Stimulated activated CD4-positive, alpha-beta T cell treated with anti-CD3 and anti-CD28 coated beads, Interleukin-12 subunit alpha, Interleukin-12 subunit beta, amount 100 ng/mL, for 4 hours (primary cell): ENCODE results near the gene CCZ1.
A peak's percentile ranks its signal among the peaks of the same experiment; 100 is the strongest.
"Not testable (repeated sequence)": the region's sequence is repeated elsewhere in the genome, so short reads cannot be mapped to it uniquely, and the experiment has no call there.

Experiments used
- DNase-seq: peaks from one replicate; pipeline ENCODE4 v3.0.0-alpha.2; 2020

The CCZ1 gene

DNA sequence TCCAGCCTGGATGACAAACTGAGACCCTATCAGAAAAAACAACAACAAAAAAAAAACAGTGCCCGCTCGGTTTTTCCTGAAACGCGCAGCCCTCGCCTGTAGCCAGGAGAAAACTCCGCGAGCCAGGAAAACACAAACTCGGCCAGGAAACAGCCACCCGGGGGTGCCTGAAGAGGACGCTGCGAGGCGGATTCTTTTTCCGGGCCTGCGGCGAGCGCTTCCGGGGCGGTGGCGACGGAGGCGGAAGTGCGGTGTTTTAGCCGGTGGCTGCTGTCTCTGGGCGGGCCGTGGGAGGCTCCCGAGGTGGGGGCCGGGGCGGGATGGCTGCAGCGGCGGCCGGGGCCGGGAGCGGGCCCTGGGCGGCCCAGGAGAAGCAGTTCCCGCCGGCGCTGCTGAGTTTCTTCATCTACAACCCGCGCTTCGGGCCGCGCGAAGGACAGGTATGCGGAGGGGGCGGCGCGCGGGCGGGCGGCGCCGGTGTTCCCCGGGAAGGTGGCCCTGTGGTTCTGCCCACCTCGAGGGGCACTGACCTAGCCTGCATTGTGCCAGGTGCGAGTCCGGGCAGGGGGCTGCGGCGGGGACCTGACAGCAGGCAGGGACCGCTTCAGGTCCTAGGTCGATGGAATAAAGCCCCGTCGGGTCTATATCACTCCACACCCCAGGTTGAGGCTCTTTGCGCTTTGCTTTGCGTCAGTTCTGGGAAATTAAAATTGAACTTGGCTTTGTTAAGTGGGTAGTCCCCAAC, at the start of gene CCZ1:
CCZ1 (plus strand) TSS at position 254 of the 745 bp plus-strand sequence; CDS start at position 321, 67 bp downstream.
- peak; percentile 73 for DNase-seq

DNA sequence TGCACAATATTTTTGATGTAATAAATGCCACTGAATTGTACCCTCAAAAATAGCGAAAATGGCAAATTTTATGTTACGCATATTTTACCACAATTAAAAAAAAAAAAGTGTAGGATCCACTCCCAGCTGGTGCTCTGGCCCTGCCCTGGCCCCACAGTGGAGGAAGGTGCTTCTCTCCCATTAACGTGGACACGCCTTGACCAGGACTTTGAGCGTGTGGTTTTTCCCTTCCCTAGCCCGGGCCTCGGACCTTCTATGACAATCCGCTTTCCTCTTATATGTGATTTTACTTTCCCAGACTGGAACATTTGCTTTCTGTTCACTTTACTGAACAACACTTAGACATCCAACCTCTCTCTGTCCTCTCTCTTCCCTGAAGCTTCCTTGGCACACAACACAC, 47.6 kb upstream of the CCZ1 start:
- no peak for DNase-seq

DNA sequence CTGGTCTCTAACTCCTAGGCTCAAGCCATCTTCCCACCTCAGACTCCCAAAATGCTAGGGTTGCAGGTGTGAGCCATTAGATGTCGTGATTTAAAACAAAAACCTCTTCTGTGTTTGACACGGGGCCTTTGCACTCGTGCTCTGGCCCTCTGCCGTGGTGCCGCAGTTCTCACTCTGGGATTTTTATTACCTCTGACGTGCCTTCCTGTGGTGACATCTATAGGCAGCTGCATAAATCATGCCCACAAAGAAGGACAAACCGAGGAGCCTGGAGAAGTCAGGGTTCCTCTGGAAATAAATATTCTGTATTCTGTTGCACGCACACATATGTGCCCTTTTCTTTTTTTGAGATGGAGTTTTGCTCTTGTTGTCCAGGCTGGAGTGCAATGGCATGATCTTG, 43.8 kb upstream of the CCZ1 start:
- DNase-seq, result no peak

DNA sequence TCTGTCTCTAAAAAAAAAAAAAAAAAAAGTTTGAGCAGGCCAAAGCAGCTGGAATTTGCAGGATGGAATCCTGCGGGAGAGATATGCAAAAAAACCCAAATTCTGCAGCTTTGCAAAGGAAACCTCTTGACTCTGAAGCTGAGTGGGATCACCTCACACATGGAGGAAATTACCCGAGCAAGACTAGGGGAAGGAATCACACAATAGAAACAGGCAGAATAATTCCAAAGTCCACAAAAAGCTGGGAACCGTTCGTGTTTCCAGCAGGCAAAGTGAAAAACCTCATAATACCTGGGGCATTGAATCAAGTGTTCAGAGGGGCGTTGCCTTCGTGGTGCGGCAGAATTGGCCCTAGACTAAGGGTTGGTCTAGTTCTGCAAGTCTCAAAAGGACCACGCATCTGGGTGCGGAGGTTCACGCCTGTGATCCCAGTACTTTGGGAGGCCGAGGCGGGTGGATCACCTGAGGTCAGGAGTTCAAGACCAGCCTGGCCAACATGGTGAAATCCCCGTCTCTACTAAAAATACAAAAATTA, 41.4 kb upstream of the CCZ1 start:
- DNase-seq, result not testable (repeated sequence)

DNA sequence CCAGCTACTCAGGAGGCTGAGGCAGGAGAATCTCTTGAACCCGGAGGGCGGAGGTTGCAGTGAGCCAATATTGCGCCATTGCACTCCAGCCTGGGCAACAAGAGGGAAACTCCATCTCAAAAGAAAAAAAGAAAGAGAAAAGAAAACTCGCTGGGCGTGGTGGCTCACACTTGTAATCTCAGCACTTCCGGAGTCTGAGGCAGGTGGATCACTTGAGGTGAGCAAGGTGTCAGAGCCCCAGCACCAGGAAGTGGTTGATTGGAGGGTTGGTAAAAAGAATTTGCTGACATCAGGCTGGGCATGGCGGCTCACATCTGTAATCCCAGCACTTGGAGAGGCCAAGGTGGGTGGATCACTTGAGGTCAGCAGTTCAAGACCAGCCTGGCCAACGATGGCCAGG, 40.0 kb upstream of the CCZ1 start:
- not testable (repeated sequence) for DNase-seq

DNA sequence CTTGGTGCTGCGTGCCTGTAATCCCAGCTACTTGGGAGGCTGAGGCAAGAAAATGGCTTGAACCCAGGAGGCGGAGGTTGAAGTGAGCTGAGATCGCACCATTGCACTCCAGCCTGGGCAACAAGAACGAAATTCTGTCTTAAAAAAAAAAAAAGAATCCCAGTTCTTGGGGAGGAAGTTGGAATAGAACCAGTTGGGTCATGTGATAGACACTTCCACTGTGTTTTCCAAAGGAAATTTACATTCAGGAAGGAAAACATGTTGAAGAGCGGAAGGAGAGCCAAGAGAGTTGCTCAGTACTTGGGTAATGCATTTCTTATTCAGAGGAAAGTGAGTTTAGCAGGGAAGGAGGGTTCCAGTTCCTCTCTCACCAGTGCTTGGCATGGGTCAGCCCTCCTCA, 37.3 kb upstream of the CCZ1 start:
- not testable (repeated sequence) for DNase-seq

DNA sequence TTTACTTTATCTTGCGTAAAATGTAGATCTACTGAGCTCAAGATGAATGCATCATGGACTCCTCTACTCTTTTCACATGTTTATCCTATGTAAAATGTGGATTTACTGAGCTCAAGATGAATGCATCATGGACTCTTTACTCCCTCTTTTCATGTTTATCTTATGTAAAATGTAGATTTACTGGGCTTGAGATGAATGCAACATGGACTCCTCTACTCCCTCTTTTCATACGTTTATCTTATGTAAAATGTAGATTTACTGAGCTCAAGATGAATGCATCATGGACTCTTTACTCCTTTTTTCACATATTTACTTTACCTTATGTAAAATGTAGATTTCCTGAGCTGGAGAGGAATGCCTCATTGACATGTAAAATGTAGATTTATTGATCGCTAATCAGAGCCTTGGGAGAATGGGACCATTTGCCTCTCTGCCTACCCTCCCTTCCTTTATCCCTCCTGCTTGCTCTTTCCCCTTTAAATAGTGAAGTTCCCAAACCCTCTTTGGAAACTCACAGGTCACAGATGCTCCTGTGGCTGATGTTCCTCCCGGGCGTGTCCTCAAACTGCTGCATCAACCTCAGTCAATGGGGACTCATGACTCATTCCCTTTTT, 35.7 kb upstream of the CCZ1 start:
- not testable (repeated sequence) for DNase-seq

DNA sequence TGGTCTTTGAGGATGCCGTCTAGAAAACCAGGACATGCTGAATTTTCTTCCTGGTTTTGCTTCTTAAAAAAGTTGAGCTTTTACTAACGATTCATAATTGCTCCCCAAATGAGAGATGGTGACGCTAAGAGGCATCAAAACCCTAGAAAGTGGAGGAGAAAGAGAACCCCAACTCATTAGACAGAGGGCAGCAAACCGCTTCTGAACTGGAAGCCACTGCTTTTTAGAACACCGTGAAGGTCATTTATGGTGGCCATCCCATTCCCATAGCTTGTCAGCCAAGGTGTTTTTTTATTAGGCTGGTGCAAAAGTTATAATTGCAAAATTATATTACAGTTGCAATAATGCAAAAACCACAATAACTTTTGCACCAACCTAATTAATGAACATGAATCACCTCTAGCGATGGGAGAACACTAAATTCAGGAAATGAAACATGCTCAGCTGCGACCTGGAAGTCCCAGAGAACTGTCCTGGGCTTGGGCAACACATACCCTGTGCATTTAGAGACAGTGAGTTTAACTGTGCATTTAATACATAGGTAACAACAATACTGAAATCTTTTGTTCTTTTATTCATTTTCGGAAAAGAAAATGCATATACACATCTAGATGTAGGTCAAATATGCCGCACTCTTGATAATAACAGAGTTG, 33.1 kb upstream of the CCZ1 start:
- DNase-seq, result not testable (repeated sequence)

DNA sequence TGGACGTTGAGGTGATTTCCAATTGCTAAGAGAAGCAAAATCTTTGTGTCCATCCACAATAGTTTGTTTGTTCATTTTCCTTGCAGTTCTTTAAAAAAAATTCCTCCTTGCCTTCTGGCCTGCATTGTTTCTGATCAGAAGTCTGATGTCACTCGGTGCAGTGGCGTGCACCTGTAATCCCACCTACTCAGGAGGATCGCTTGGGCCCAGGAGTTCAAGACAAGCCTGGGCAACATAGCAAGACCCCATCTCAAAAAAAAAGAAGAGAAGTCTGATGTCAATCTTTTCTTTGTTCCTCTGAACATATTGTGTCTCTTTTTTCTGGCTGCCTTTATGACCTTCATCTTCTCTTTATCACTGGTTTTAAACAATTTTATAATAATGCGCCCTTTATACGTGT, 31.5 kb upstream of the CCZ1 start:
- DNase-seq, result no peak

DNA sequence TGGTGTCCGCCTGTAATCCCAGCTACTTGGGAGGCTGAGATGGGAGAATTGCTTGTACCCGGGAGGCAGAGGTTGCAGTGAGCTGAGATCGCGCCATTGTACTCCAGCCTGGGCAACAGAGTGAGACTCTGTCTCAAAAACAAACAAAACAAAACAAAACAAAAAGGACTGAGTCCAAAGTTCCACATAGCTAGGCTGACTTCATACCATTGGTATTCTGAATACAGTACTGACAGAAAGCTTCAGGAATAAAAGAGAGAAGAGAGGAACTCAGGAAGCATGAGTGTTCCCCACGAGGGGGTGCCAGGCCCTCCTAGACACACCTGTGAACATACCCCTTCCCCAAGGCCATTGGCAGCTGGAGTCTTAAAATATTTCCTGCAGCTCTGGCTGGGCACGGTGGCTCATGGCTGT, 29.6 kb upstream of the CCZ1 start:
- DNase-seq, result not testable (repeated sequence)

DNA sequence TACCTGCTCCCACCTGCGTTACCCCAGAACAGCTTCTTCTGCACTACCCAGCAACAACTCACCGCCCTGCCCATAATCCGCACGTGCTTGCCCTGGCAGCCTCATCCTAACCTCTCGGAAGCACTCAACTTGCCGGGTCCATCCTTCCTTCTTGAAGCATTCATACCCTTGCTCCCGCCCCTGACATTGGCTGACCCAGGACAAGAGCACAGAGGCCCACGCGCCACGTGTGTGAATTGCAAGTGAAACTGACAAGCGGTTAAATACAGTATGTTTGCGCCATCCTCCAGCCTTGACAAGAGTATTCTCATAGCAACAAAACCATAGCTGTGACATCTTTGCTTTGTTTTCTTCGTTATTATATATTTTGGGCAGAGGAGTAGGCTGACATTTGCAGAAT, 28.8 kb upstream of the CCZ1 start:
- DNase-seq, result no peak

DNA sequence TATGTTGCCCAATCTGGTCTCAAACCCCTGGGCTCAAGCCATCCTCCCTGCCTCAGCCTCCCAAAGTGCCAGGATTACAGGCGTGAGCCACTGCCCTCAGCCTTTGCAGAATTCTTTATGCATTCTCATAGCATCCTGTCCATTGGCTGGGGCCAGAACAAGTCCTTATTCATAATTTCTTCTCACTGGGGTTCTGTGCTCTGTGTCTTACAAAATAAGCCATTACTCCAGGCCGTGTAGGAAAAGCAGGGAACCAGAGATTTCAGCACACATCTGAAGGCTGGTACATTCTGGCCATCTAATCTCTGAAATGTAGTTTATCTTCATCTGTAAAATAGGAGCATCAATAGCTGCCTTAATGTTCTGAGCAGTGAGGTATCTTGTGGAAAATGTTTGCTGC, 28.2 kb upstream of the CCZ1 start:
- no peak for DNase-seq

DNA sequence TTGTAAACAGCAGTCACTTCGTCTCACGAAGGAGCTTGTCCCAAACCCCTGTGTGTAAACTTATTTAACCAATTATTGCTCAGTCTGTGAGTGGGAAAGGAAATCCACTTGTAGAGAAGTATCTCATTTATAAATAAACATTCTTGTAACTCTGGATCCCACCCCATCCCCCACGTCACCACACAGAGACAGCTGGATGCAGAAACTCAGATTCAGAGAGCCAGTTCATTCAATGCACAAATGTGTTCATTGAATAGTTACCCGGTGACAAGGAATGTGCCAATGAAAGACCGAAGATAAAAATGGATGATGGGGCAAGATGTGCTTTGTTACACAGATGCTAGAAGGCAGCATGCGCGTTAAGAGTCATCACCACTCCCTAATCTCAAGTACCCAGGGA, 26.2 kb upstream of the CCZ1 start:
- DNase-seq, result no peak

DNA sequence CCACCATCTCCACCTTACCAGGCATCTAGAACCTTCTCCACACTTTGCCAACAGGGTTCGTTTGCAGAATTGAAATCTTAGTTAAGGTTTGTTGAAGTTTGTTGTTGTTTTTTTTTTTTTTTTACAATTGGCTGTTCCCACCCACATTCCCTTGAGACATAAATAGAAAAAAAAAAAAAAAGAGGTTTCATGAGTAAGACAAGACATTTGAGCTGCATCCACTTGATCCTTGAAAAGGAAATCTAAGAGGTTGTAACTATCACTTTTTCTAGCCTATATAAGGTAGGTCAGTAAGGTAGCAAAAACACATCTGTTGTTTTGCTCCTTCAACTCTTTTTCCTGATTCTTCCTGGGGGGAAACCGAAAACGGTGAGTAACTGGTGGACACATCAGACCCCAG, 18.9 kb upstream of the CCZ1 start:
- not testable (repeated sequence) for DNase-seq

DNA sequence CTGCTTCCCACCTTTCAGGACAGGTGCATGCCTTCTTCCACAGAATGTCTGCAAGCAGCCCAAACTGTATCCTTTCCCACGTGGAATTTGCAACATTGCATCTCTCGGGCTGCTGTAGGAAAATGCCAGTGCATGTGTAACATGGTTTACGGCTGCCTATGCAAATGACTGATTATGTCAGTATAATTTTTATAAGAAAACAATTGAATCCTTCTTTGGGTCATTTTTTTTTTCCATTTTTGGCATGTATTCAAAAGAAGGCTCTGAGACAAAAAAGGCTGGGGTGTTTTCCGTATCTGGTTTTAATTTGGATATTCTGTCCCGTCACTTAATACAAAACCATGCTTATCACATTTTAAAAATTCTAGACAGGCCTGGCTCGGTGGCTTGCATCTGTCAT, 18.4 kb upstream of the CCZ1 start:
- not testable (repeated sequence) for DNase-seq

DNA sequence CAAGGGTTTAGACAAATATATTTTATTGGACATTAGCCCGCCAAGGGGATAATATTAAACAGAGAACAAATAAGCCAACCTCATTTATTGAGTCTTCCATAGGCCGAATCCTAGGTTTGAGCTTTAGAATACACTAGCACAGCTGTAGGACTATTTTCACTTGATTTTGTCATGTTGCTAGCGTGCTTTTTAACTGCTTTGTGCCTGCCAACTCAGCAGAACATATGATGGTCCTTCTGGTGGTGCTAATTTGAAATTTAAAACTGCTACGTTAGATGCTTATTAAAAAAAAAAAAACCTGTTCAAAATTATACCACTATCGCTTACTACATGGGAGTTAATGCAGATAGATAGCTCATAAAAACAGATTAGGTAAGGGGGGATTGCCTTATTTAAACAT, 14.1 kb upstream of the CCZ1 start:
- DNase-seq, result not testable (repeated sequence)

DNA sequence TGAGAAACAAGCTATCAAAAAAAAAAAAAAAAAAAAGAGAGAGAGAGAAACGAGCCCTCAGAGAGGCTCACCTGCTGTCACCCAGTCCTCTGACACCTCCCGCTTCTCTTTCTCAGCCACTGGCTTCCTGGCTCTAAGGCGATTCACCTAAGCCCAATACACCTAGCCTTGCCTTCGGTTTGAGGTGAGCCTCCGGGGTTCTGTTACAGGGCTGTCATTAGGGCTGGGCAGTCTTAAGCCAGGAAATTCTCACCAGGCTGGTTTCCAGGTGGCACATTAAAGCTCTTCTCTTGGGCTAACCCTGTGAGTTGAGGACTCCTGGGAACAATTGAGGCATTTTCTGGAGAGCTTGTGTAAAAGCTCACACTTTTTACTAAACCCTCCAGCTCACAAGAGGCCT, 10.5 kb upstream of the CCZ1 start:
- not testable (repeated sequence) for DNase-seq

DNA sequence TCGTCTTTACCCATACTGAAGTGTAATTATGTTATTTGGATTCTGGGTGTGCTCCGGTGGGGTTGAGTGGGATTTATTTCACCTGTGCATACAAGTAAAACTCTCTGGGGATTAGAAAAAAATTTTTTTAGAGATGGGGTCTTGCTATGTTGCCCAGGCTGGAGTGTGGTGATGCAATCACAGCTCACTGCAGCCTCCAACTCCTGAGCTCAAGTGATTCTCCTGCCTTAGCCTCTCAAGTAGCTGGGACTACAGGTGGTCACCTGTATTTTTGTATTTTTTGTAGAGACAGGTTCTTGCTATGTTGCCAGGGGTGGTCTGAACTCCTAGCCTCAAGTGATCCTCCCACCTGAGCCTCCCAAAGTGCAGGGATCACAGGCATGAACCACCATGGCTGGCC, 8.3 kb upstream of the CCZ1 start:
- DNase-seq, result not testable (repeated sequence)

DNA sequence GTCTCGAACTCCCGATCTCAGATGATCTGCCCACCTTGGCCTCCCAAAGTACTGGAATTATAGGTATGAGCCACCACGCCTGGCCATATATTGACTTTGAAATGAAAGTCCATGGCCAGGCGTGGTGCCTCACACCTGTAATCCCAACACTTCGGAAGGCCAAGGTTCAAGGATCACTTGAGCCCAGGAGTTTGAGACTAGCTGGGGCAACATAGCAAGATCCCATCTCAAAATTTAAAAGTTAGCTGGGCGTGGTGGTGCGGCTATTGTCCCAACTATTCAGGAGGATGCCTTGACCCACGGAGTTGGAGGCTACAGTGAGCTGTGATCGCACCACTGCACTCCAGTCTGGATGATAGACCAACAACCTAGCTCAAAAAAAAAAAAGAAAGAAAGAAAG, 6.0 kb upstream of the CCZ1 start:
- DNase-seq, result no peak

DNA sequence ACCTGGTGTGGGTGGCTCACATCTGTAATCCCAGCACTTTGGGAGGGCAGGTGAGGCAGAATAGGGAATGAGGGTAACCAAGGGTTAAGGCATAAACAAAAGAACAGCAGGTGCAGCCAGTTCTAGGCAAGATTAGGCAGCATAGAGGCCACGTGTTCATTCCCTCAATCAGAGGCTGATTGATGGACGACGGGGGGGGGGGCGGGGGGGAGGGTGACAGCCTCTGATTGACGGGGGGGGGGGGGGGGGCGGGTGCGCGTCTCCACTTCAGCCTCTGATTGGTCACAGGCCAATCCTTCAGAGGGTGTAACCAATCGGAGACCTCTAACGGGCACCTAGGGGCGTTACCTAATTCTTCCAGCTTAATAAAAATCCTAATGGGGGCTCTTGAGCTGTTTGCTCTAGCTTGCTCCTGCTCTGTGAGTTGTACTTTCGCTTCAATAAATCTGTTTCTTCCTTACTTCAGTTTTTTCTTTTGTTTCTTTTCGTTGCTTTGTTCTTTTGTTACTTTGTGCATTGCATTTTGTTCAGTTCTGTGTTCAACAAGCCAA, 1.1 kb upstream of the CCZ1 start:
- not testable (repeated sequence) for DNase-seq

DNA sequence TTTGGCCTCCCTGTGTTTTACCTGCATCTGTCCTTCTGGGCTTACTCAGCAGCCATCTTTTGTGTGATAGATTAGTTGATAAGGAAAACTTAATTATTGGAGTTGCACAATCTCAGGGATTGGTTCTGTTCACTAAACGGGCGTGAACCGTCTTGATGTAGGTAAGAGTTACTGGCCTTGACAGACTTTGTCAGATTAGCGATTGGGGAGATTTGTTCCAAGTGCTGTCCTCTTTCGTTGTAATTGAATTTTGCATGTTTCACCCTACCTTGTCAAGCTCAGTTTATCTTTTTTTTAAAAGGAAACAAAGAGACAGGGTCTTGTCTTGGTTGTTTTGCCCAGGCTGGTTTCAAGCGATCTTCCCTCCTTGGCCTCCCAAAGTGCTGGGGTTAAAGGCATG, 4.5 kb downstream of the CCZ1 start:
- DNase-seq, result not testable (repeated sequence)

DNA sequence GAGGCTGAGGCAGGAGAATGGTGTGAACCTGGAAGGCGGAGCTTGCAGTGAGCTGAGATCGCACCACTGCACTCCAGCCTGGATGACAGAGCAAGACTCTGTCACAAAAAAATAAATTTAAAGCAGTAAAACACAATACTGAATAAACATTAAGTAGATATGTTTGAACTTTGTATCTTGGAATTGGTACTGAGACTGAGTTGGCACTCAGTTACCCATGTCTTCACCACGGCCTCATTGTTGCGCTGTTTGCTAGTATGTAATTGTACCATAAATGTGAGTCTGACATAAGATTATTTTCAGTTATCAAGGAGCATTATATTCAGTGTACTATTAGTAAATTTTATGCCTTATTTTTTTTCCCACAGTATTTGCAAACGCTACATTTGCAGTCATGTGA, 6.2 kb downstream of the CCZ1 start:
- DNase-seq, result not testable (repeated sequence)

DNA sequence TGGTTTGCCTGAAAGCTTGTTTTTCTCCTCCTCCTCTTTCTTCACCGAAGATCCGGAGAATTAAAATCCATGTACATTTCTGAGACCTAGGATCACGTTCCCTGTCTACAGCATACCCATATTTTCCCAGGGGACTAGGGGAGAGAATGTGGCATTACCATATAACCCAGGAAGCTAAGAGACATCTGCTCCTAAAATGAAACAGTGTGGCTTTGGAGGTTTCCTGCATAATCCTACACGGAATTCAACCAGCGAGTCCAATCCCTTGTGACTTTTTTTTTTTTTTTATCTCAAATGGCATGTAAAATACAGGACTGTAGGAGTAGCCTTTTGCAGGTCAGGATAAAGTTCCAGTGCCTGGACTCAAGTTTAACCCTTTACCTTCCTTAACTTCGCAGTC, 10.3 kb downstream of the CCZ1 start:
- not testable (repeated sequence) for DNase-seq

DNA sequence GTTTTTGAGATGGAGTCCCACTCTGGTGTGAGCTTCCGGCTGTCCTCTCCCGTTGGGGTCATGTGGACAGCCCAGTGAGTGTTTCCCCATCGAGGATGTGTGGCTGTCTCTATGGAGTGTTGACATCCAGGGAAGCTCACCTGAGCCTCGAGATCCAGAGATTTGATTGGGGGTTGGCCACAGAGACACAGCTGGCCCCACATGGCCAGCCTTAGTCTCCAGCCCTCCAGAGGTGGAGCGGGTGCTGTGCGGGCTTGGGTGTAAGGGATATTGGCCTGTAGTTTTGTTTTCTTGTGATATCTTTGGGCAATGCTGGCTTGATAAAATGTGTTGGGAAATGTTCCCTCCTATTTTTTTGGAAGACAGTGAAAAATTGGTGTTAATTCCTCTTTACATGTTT, 18.0 kb downstream of the CCZ1 start:
- not testable (repeated sequence) for DNase-seq
